Colonic mucosa (tissue), 4 donors: ENCODE data around the gene ZFHX3. TPM values are rescaled to one million over a fixed set of nuclear protein-coding genes. Genes with fewer than 3 reads are reported as not detected.
A peak's percentile ranks its signal among the peaks of the same experiment; 100 is the strongest.

Experiments used
- DNase-seq: peaks from one replicate; pipeline ENCODE4 v3.0.0-alpha.2; 2020
- H3K27ac ChIP-seq: fragments of 200-600 bp; one replicate; pipeline ENCODE4 v1.8.0; 2021
- H3K27me3 ChIP-seq: fragments of 200-600 bp; one replicate; pipeline ENCODE4 v1.8.0; 2021
- H3K36me3 ChIP-seq: fragments of 200-600 bp; one replicate; pipeline ENCODE4 v1.8.0; 2021
- H3K4me1 ChIP-seq: fragments of 200-600 bp; one replicate; pipeline ENCODE4 v1.8.0; 2021; ENCODE audit warnings: mild to moderate bottlenecking
- H3K4me3 ChIP-seq: fragments of 200-600 bp; one replicate; pipeline ENCODE4 v1.8.0; 2021
- H3K9ac ChIP-seq, 2 donors: one replicate each; pipeline ENCODE4 v1.7.0; 2013; ENCODE audit warnings: control low read depth in 2 of 2, low read depth in 2 of 2, low read length in 2 of 2
- H3K9me3 ChIP-seq: fragments of 200-600 bp; one replicate; pipeline ENCODE4 v1.8.0; 2021
- intact Hi-C: fragments of 100-400 bp; cut with DNase I; formaldehyde crosslinking; loops from one replicate; pipeline ENCODE4 v1.14.1; 2022
- total RNA-seq, 2 donors: library from RNA; stranded (reverse); fragmentation: NEBNext Ultra II Directional in 1 of 2; extraction: Animal tissue kit (Norgen Biotek cat#: 25700) in 1 of 2; gene quantifications; one replicate each; pipeline ENCODE4 v1.2.1, GENCODE V29; 2021
- TF ChIP-seq, protein P1 (sequence below): fragments of 200-600 bp; IDR thresholded peaks from one replicate; pipeline ENCODE4 v1.8.0; 2022; ENCODE audit warnings: antibody characterized with exemption, mild to moderate bottlenecking
- donor health status: healthy.
- donor health status: DM: no; HTN: no; CAD: no.
- donor health status: DM: no; HTN: no; CAD: no.

ZFHX3 gene
- total RNA-seq, 2 donors from 2014 or later, result 10.5 to 12.8 TPM

DNA sequence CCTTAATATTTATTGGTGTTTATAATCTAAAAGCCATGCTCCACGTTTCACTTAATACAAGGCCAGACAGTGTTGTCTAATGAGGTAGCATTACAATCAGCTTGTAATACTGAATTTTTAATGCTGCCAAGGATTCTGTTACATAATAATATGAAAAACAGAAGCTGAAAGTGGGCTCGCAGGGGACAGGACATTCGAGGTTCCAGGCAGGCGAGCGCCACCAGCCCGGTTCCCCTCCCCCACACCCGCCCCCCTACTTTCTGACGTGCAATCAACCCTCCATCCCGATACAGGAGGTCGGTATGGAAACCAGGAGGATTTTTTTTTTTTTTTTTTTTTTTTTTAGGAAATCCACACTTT is 6.2 kb upstream of the ZFHX3 start:
- no peaks in the 10 kb centered on the region for H3K9me3 ChIP-seq
- H3K27ac ChIP-seq, result peak overlapping the region; percentile 64
- no peaks in the 10 kb centered on the region for H3K36me3 ChIP-seq
- peak overlapping the region in 1 of 2 donors; percentile 70 for H3K9ac ChIP-seq
- H3K4me3 ChIP-seq, result no peak overlapping the region
- H3K4me1 ChIP-seq, result peaks cover 11% of the 10 kb centered on the region
- no peak for DNase-seq
- H3K27me3 ChIP-seq, result no peaks in the 10 kb centered on the region
- TF ChIP-seq, protein P1, sequence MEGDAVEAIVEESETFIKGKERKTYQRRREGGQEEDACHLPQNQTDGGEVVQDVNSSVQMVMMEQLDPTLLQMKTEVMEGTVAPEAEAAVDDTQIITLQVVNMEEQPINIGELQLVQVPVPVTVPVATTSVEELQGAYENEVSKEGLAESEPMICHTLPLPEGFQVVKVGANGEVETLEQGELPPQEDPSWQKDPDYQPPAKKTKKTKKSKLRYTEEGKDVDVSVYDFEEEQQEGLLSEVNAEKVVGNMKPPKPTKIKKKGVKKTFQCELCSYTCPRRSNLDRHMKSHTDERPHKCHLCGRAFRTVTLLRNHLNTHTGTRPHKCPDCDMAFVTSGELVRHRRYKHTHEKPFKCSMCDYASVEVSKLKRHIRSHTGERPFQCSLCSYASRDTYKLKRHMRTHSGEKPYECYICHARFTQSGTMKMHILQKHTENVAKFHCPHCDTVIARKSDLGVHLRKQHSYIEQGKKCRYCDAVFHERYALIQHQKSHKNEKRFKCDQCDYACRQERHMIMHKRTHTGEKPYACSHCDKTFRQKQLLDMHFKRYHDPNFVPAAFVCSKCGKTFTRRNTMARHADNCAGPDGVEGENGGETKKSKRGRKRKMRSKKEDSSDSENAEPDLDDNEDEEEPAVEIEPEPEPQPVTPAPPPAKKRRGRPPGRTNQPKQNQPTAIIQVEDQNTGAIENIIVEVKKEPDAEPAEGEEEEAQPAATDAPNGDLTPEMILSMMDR, result no peak
- intact Hi-C loops, result no loop called here

DNA sequence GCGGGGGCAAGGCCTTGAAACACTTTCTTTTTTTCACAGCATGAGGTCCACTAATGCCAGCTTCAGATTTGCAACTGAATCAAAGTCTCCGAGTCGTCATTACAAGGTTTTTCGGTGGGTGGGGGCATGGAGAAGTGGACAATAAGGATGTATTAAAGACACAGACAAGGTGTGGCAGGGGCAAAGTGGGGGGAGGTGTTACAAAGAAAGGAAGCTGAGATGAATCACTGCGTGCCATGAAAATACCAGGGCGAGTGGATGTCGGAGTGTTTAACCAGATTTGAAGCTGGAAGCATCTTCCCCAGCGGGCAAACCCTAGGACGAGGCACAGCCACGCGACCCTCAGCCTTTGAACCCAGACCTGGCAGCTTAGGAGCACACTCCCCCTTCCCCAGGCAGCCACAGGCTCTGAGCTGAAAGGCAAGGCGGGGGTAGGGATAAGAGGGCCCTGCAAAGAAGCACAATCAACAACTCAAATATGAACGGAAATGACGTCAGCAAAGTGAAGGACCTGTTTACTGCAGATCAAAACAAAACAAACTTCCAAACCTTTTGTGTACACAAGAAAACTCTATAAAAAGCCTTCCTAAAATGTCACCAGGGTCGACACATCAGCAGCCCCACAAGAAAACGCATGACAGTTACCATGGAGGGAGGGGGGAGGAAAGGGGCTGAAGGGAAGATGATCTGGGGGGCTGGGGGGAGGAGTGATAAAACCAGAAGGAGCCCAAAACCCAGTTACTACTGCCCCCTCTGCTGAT is 5.6 kb upstream of the ZFHX3 start:
- H3K9me3 ChIP-seq, result no peaks in the 10 kb centered on the region
- no peak for DNase-seq
- H3K4me1 ChIP-seq, result peaks cover 11% of the 10 kb centered on the region
- H3K9ac ChIP-seq, result peak overlapping the region in 1 of 2 donors; percentile 70
- intact Hi-C loops, result no loop called here
- no peaks in the 10 kb centered on the region for H3K36me3 ChIP-seq
- H3K4me3 ChIP-seq, result no peak overlapping the region
- TF ChIP-seq, protein P1, result no peak
- H3K27ac ChIP-seq, result peak overlapping the region; percentile 64
- H3K27me3 ChIP-seq, result no peaks in the 10 kb centered on the region

DNA sequence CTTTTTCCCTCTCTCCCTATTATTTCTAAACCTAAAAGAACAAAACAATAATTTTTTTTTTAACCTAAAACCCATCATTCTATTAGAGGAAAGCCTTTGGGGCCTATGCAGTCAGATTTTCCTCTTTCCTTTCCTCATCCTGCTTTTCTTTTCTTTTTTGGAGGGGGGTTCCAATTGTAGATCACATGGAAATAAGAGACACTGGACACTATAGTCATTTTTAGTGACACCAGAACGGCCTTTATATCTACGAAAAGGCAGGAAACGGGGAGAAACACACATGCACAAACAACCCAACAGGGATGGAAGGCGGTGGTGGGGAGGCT is 5.1 kb upstream of the ZFHX3 start:
- TF ChIP-seq, protein P1, result no peak
- no peak for DNase-seq
- H3K9ac ChIP-seq, result peak overlapping the region in 1 of 2 donors; percentile 70
- peak overlapping the region; percentile 64 for H3K27ac ChIP-seq
- H3K4me1 ChIP-seq, result peaks cover 11% of the 10 kb centered on the region
- H3K36me3 ChIP-seq, result no peaks in the 10 kb centered on the region
- no peaks in the 10 kb centered on the region for H3K9me3 ChIP-seq
- H3K4me3 ChIP-seq, result no peak overlapping the region
- H3K27me3 ChIP-seq, result no peaks in the 10 kb centered on the region
- intact Hi-C loops, result no loop called here

DNA sequence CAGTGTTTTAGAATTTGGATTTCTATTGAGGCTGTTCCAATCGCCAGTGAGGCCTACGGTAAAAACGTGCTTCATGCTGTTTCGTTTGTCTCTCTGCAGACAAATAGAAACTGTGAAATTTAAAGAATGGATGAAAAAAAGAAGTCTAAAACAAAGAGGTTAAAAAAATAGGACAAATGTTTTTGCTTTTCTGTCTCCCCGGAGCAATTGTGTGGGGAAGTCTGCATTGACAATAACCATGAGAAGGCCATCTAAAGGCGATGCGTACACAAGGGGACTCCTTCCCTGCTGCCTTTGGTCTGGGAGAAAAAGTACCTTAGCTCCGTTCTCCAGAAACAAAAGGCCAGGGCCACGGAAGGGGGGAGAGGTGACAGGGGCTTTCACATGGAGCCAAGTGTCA is 4.6 kb upstream of the ZFHX3 start:
- H3K4me3 ChIP-seq, result no peak overlapping the region
- H3K4me1 ChIP-seq, result peaks cover 11% of the 10 kb centered on the region
- TF ChIP-seq, protein P1, result no peak
- intact Hi-C loops, result no loop called here
- H3K27ac ChIP-seq, result peak overlapping the region; percentile 64
- H3K9ac ChIP-seq, result no peak overlapping the region
- no peaks in the 10 kb centered on the region for H3K36me3 ChIP-seq
- no peak for DNase-seq
- no peaks in the 10 kb centered on the region for H3K9me3 ChIP-seq
- no peaks in the 10 kb centered on the region for H3K27me3 ChIP-seq

DNA sequence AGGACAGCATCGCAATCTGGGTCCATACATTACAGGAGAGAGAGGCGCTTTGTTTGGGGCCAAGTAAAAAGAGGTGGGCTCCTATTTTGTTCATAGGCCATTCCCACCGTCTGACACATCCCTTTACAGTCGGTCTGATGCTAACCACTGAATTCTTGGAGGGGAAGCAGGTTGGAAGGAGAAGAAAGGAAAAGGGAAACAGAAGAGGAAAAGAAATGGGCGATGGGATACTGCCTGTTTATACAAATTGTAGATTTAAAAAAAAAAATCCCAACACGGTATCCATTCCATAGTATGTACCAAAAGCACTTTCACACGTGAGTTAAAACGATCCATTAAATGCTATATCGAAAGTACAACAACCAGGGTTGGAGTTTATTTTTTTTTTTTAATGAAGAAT is 4.0 kb upstream of the ZFHX3 start:
- DNase-seq, result no peak
- TF ChIP-seq, protein P1, result no peak
- Histone ChIP-seq H3K4me1 (peaks cover 11% of the 10 kb centered on the region), H3K9ac (no peak overlapping the region), H3K4me3 (no peak overlapping the region), H3K27me3 (no peaks in the 10 kb centered on the region), H3K9me3 (no peaks in the 10 kb centered on the region), H3K36me3 (no peaks in the 10 kb centered on the region), H3K27ac (no peak overlapping the region)
- intact Hi-C loops, result no loop called here
